Measurements from ENCODE around the gene SCARF2. TPM values are rescaled to one million over a fixed set of nuclear protein-coding genes. Genes with fewer than 3 reads are reported as not detected.
"Not testable (repeated sequence)": the region's sequence is repeated elsewhere in the genome, so short reads cannot be mapped to it uniquely, and the experiment has no call there.

Gene SCARF2
- total RNA-seq, 2 experiments from 2014 or later: 1.5 to 1.7 TPM

- H3K4me1 Mint-ChIP-seq; DNase-seq; H3K27me3 Mint-ChIP-seq; H3K27ac Mint-ChIP-seq; H3K4me3 Mint-ChIP-seq; POLR2A ChIA-PET; ATAC-seq (ENCODE audit: low read depth); H3K36me3 Mint-ChIP-seq; H3K9me3 Mint-ChIP-seq: not testable (repeated sequence)
Observed at GRCh38 chr22:20376281-20376680, 61.3 kb downstream of the SCARF2 start.

Other genes with a start within 250 kb of the SCARF2 start
- gene RTN4R, start 169.5 kb downstream of the SCARF2 start, total RNA-seq: 1 to 10 TPM; 5.7 to 6.1 TPM
- 10 to 100 TPM; 39.7 to 45.7 TPM for gene DGCR6L, start 117.8 kb downstream of the SCARF2 start, total RNA-seq
- gene ZNF74, start 43.7 kb downstream of the SCARF2 start, total RNA-seq: 10 to 100 TPM; 10.7 to 13.3 TPM
- 10 to 100 TPM; 31.7 to 37.3 TPM for gene KLHL22, start 58.0 kb upstream of the SCARF2 start, total RNA-seq
- gene MED15, start 69.8 kb upstream of the SCARF2 start, total RNA-seq: 100 to 1,000 TPM; 227 to 233 TPM